ENCODE measurements around the gene PPFIA2. TPM values are rescaled to one million over a fixed set of nuclear protein-coding genes. Genes with fewer than 3 reads are reported as not detected.

Gene PPFIA2
- total RNA-seq, 1 donor from 2014 or later = 0.59 TPM

DNA sequence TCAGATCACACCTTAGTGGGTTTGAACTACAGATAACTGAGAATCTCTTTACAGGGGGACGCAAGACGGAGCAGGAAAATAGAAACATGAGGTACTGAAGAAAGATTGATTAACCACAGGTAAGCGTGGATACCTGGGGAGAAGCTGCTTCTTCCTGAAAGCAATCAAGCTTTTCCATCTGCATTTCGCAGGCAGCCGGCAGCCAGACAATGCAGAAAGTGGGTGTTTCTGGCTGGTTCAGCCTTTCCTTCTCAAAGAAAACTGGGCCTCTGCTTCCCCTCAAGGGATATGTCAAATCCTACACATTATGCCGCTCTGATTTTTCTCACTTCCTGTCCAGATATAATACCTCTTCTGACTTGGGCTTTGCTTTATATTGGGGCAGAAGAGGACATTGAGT lies 39.1 kb upstream of the PPFIA2 start:
- H3K4me1 ChIP-seq (ENCODE audit: insufficient read depth, low read length) = peaks cover 10% of the 10 kb centered on the region
- Mint-ChIP-seq H3K4me3 (ENCODE audit: unreplicated experiment) (no peak overlapping the region), H3K9me3 (ENCODE audit: unreplicated experiment) (no peaks in the 10 kb centered on the region), H3K4me1 (ENCODE audit: low read depth, unreplicated experiment) (peaks cover 11% of the 10 kb centered on the region), H3K27me3 (ENCODE audit: low read depth, unreplicated experiment) (no peaks in the 10 kb centered on the region), H3K27ac (ENCODE audit: unreplicated experiment) (no peak overlapping the region), H3K36me3 (ENCODE audit: low read depth, unreplicated experiment) (no peaks in the 10 kb centered on the region)
- no peaks in the 10 kb centered on the region for H4K20me1 ChIP-seq (ENCODE audit: insufficient read depth, low read length)
- no peaks in the 10 kb centered on the region for H3K9me3 ChIP-seq (ENCODE audit: insufficient read depth, low read depth, low read length)
- no peaks in the 10 kb centered on the region for H3K36me3 ChIP-seq (ENCODE audit: insufficient read depth, low read length)
- H3K27me3 ChIP-seq (ENCODE audit: insufficient read depth, low read length) = no peaks in the 10 kb centered on the region
- H3K9ac ChIP-seq (ENCODE audit: low read length) = no peak overlapping the region
- FAIRE-seq (no peak), DNase-seq (ENCODE audit: low read depth) (no peak)
- no peak overlapping the region for H3K4me3 ChIP-seq (ENCODE audit: insufficient read depth, low read depth, low read length)
- H3K4me2 ChIP-seq (ENCODE audit: low read length) = no peak overlapping the region
- no peak overlapping the region for H3K27ac ChIP-seq (ENCODE audit: low read depth, low read length)
- H3K79me2 ChIP-seq (ENCODE audit: insufficient read depth, low read length) = no peaks in the 10 kb centered on the region
- no peak for TF ChIP-seq EZH2 (IDR thresholded peaks at IDR 0.05; ENCODE audit: insufficient read depth, low read length)
- TF ChIP-seq, protein P1, sequence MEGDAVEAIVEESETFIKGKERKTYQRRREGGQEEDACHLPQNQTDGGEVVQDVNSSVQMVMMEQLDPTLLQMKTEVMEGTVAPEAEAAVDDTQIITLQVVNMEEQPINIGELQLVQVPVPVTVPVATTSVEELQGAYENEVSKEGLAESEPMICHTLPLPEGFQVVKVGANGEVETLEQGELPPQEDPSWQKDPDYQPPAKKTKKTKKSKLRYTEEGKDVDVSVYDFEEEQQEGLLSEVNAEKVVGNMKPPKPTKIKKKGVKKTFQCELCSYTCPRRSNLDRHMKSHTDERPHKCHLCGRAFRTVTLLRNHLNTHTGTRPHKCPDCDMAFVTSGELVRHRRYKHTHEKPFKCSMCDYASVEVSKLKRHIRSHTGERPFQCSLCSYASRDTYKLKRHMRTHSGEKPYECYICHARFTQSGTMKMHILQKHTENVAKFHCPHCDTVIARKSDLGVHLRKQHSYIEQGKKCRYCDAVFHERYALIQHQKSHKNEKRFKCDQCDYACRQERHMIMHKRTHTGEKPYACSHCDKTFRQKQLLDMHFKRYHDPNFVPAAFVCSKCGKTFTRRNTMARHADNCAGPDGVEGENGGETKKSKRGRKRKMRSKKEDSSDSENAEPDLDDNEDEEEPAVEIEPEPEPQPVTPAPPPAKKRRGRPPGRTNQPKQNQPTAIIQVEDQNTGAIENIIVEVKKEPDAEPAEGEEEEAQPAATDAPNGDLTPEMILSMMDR (IDR thresholded peaks at IDR 0.05; ENCODE audit: insufficient read depth, low read depth, low read length) = no peak
- H2AFZ ChIP-seq (ENCODE audit: low read depth, low read length) = no peak overlapping the region

DNA sequence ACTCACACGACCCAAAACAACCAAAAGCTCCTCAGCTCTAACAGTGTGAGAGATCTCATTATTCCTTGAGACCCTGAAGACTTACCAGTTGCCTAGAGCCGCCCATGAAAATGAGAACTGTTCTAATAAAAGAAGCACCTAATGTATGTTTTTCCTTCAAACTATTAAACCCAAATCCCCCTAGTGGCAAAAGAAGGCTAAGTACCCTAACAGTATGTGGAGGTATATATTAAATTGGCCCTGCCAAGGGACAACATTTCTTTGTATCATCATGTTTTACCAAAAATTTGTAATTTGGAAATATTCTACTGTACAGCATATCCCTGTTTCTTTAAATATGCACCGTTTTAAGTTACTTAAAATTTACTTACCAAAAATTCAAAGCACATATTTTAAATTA lies 38.0 kb upstream of the PPFIA2 start:
- FAIRE-seq (no peak), DNase-seq (ENCODE audit: low read depth) (no peak)
- Mint-ChIP-seq H3K27me3 (ENCODE audit: low read depth, unreplicated experiment) (no peaks in the 10 kb centered on the region), H3K27ac (ENCODE audit: unreplicated experiment) (no peak overlapping the region), H3K4me1 (ENCODE audit: low read depth, unreplicated experiment) (peaks cover 11% of the 10 kb centered on the region), H3K9me3 (ENCODE audit: unreplicated experiment) (no peaks in the 10 kb centered on the region), H3K36me3 (ENCODE audit: low read depth, unreplicated experiment) (no peaks in the 10 kb centered on the region), H3K4me3 (ENCODE audit: unreplicated experiment) (no peak overlapping the region)
- Histone ChIP-seq H3K4me1 (ENCODE audit: insufficient read depth, low read length) (peaks cover 10% of the 10 kb centered on the region), H3K79me2 (ENCODE audit: insufficient read depth, low read length) (no peaks in the 10 kb centered on the region), H3K9me3 (ENCODE audit: insufficient read depth, low read depth, low read length) (no peaks in the 10 kb centered on the region), H3K4me2 (ENCODE audit: low read length) (no peak overlapping the region), H3K36me3 (ENCODE audit: insufficient read depth, low read length) (no peaks in the 10 kb centered on the region), H3K27me3 (ENCODE audit: insufficient read depth, low read length) (no peaks in the 10 kb centered on the region), H2AFZ (ENCODE audit: low read depth, low read length) (no peak overlapping the region), H4K20me1 (ENCODE audit: insufficient read depth, low read length) (no peaks in the 10 kb centered on the region), H3K4me3 (ENCODE audit: insufficient read depth, low read depth, low read length) (no peak overlapping the region), H3K9ac (ENCODE audit: low read length) (no peak overlapping the region), H3K27ac (ENCODE audit: low read depth, low read length) (no peak overlapping the region)
- no peak for TF ChIP-seq EZH2 (IDR thresholded peaks at IDR 0.05; ENCODE audit: insufficient read depth, low read length)
- TF ChIP-seq, protein P1 (IDR thresholded peaks at IDR 0.05; ENCODE audit: insufficient read depth, low read depth, low read length) = peak; percentile 52

DNA sequence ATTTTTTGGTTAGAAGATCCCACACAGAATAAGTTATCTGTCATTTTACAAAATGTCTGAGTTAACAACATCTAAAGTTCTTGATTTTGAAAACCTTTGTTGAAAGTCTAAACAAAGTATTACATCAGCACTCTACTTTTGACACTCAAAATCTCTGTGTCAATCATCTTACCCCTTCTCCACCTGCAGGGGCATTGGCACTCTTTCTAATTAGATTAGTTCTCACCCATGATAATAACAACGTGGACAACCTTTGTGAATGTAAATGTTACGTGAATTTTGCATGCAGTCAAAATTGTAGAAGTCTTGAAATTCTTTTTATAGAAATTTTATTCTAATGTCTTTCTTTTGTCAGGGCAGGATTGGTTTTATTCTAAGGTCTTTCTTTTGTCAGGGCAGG lies 33.5 kb upstream of the PPFIA2 start:
- Histone ChIP-seq H3K4me3 (ENCODE audit: insufficient read depth, low read depth, low read length) (no peak overlapping the region), H3K36me3 (ENCODE audit: insufficient read depth, low read length) (no peaks in the 10 kb centered on the region), H3K9ac (ENCODE audit: low read length) (no peak overlapping the region), H4K20me1 (ENCODE audit: insufficient read depth, low read length) (no peaks in the 10 kb centered on the region), H2AFZ (ENCODE audit: low read depth, low read length) (no peak overlapping the region), H3K9me3 (ENCODE audit: insufficient read depth, low read depth, low read length) (no peaks in the 10 kb centered on the region), H3K27ac (ENCODE audit: low read depth, low read length) (no peak overlapping the region), H3K4me2 (ENCODE audit: low read length) (no peak overlapping the region), H3K4me1 (ENCODE audit: insufficient read depth, low read length) (no peaks in the 10 kb centered on the region), H3K27me3 (ENCODE audit: insufficient read depth, low read length) (no peaks in the 10 kb centered on the region), H3K79me2 (ENCODE audit: insufficient read depth, low read length) (no peaks in the 10 kb centered on the region)
- no peak for DNase-seq (ENCODE audit: low read depth)
- no peaks in the 10 kb centered on the region for H3K9me3 Mint-ChIP-seq (ENCODE audit: unreplicated experiment)
- TF ChIP-seq, protein P1 (IDR thresholded peaks at IDR 0.05; ENCODE audit: insufficient read depth, low read depth, low read length) = no peak
- no peak for TF ChIP-seq EZH2 (IDR thresholded peaks at IDR 0.05; ENCODE audit: insufficient read depth, low read length)
- no peak overlapping the region for H3K4me3 Mint-ChIP-seq (ENCODE audit: unreplicated experiment)
- H3K36me3 Mint-ChIP-seq (ENCODE audit: low read depth, unreplicated experiment) = no peaks in the 10 kb centered on the region
- H3K27ac Mint-ChIP-seq (ENCODE audit: unreplicated experiment) = no peak overlapping the region
- H3K4me1 Mint-ChIP-seq (ENCODE audit: low read depth, unreplicated experiment) = no peaks in the 10 kb centered on the region
- no peak for FAIRE-seq
- H3K27me3 Mint-ChIP-seq (ENCODE audit: low read depth, unreplicated experiment) = no peaks in the 10 kb centered on the region

All from astrocyte (in vitro differentiated cells and primary cell).